ENCODE data around the gene SVIP.

Gene SVIP

DNA sequence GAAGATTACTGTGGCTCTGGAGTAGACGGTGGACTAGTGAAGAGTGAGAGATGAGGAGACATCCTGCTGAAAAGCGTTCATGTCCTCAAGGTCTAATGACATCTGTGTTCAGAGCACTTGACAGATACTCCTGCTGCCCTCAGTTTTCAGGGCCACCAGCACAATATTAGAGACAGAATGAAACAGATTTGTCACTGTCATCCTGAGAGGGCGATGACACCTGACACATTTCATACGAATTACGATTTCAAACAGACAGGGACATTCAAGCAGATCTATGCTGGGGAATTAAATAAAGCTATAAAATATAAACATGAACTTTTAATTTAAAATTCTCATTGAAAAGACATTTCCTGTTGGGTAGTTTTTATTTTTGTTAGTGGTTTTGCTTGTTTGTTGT, 29.1 kb downstream of the SVIP start:
- DNase-seq (ENCODE audit: extremely low spot score) = no peak
- TF ChIP-seq, protein P1, sequence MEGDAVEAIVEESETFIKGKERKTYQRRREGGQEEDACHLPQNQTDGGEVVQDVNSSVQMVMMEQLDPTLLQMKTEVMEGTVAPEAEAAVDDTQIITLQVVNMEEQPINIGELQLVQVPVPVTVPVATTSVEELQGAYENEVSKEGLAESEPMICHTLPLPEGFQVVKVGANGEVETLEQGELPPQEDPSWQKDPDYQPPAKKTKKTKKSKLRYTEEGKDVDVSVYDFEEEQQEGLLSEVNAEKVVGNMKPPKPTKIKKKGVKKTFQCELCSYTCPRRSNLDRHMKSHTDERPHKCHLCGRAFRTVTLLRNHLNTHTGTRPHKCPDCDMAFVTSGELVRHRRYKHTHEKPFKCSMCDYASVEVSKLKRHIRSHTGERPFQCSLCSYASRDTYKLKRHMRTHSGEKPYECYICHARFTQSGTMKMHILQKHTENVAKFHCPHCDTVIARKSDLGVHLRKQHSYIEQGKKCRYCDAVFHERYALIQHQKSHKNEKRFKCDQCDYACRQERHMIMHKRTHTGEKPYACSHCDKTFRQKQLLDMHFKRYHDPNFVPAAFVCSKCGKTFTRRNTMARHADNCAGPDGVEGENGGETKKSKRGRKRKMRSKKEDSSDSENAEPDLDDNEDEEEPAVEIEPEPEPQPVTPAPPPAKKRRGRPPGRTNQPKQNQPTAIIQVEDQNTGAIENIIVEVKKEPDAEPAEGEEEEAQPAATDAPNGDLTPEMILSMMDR (IDR thresholded peaks at IDR 0.05; ENCODE audit: control extremely low read depth, extremely low read depth, low read depth, missing control alignments) = no peak
- ChIA-PET CTCF (interaction anchor here (0.7 to 3.0 kb wide), 4 partner anchors 13 to 129 kb away, joined by 3 to 16 read pairs (median 4); partner anchors contain the start of gene SVIP), POLR2A (no interaction called here)

DNA sequence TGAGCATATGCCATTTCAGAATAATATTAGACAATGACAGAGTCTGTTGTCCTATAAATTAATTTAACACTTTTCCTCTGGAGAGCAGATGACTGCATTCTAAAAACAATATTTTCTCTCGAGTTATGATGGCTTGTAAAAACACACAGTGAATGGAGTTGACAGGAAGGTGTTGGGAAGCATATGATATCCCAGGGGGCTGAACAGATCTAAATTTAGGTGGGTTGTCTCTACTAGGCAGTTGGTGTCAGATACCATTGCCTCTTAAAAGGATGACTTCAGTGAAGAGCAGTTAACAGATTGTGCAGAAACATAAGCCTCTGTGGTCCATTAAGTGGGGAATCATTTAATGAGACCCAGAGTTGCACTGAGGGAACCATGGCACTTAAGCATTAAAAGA, 30.7 kb downstream of the SVIP start:
- POLR2A ChIA-PET = no interaction called here
- CTCF ChIA-PET = interaction anchor here (1.3 to 3.6 kb wide), 3 partner anchors 11 to 128 kb away, joined by 3 to 48 read pairs (median 3); no protein-coding TSS in a partner anchor

DNA sequence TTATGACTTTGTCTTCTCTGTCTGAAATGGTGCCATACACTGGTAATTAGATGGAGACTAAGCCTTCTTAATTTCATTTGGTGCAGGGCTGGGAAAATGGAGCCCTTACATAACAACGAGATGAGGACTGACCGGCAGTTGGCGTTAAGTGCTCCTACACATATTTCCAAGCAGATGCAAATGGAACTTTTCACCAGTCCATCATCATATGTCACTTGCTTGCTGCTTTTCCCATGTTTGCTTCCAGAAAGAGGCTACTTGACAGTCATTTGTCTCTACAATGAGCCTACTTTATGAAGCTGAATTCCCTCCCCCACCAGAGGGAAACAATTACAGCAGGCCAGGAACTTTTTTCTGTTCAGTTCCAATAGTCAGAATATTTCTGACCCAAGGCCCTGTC, 32.6 kb downstream of the SVIP start:
- POLR2A ChIA-PET = no interaction called here
- DNase-seq (ENCODE audit: extremely low spot score) = no peak
- CTCF ChIA-PET = interaction anchor here (1.0 to 3.6 kb wide), 2 partner anchors 9 to 32 kb away, joined by 3 to 48 read pairs; no protein-coding TSS in a partner anchor
- TF ChIP-seq, protein P1 (IDR thresholded peaks at IDR 0.05; ENCODE audit: control extremely low read depth, extremely low read depth, low read depth, missing control alignments) = no peak

More for the DNA sequence above, 30.7 kb downstream of the SVIP start:
- TF ChIP-seq, protein P1 (IDR thresholded peaks at IDR 0.05; ENCODE audit: control extremely low read depth, extremely low read depth, low read depth, missing control alignments) = no peak
- DNase-seq (ENCODE audit: extremely low spot score) = no peak

DNA sequence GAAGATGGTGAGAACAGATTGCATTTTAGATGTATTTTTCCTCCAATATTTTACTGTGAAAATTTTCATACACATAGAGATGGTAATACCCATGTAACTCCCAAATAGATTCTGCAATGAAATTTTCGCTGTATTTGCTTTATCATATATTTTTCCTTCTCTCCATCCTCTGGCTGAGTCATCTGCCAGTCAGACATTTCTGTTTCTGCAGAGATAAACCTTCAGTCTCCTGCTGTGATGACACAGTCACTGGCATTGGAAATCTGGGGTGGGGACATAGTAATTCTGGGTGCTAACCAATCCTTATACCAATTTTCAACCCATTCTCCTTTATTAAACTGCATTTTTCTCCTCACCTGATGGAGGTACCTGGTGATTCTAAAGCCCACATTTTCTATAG, 33.7 kb downstream of the SVIP start:
- no peak for DNase-seq (ENCODE audit: extremely low spot score)
- TF ChIP-seq, protein P1 (IDR thresholded peaks at IDR 0.05; ENCODE audit: control extremely low read depth, extremely low read depth, low read depth, missing control alignments) = no peak
- ChIA-PET POLR2A (no interaction called here), CTCF (interaction anchor here (3.6 kb wide), 1 partner anchor 8 kb away, joined by 48 read pairs; no protein-coding TSS in a partner anchor)

DNA sequence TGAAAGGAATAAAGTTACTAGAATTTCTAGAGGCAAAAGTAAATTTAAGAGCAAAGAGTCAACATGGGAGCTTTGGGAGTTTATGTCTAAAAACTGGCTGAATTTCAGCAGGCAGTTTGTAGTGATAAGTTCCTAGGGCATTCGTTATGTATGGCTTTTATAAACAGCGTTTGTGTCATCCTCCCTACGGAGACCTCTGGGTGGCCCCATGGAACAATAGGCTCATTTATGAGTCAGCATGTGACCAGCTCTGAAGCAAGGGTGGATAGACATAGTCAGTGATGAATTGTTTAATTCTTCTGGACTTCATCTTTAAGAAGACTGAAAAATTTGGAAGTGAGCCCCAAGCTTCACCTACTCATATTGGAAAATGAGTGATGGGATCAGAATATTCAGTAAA, 37.1 kb downstream of the SVIP start:
- POLR2A ChIA-PET = no interaction called here
- CTCF ChIA-PET = interaction anchor here (0.8 to 4.2 kb wide), 4 partner anchors 12 to 457 kb away, joined by 3 to 16 read pairs (median 4); partner anchors contain the start of gene SVIP
- no peak for DNase-seq (ENCODE audit: extremely low spot score)
- TF ChIP-seq, protein P1 (IDR thresholded peaks at IDR 0.05; ENCODE audit: control extremely low read depth, extremely low read depth, low read depth, missing control alignments) = no peak

DNA sequence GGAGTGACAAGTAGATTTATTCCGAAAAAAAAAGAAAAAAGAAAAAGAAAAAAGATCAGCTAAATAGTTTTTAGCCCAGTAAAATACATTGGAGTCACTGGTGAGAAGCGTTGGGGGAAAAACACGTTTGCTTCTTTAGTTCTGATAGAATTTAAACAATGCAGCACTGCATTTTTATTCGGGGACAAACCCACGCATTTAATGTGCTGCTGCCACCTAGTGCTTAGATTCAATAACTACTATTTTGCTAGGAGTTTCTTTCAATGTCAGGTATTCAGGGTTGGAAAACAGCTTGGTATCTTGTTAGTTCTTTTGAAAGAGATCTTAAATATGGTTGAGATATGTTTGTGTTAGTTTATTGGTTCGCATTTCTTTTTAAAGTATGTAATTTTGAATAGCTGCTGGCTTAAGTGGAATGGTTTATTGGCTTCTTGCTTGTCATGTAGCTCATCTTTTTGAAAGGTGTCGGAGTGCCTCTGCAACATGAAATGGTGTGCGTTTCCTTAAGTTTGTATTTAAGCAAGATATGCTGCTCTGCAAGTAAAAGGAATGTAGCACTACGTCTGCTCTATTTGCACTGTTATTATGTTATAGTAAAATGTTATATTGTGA, 41.9 kb downstream of the SVIP start:
- TF ChIP-seq, protein P1 (IDR thresholded peaks at IDR 0.05; ENCODE audit: control extremely low read depth, extremely low read depth, low read depth, missing control alignments) = peak; percentile 59
- POLR2A ChIA-PET = interaction anchor here (0.6 kb wide), 1 partner anchor 105 kb away, joined by 14 read pairs; no protein-coding TSS in a partner anchor
- CTCF ChIA-PET = interaction anchor here (0.6 to 5.1 kb wide), 57 partner anchors 9 to 617 kb away, joined by 3 to 48 read pairs (median 4); partner anchors contain the start of genes GAS2 and SVIP
- DNase-seq (ENCODE audit: extremely low spot score) = peak; percentile 28

Data from GM10248 (cell line).